Measurements from ENCODE around the gene TNP1.

Gene TNP1

GRCh38 chr2:216887138-216887537, 27.3 kb upstream of the TNP1 start:
- Histone ChIP-seq H3K4me3 (ENCODE audit: low read depth, low read length) (no peak overlapping the region), H3K36me3 (ENCODE audit: control insufficient read depth in 2 of 2, insufficient read depth in 1 of 2, low read length in 2 of 2) (no peaks in the 10 kb centered on the region), H3K9me3 (ENCODE audit: control insufficient read depth, insufficient read depth, low read depth, low read length) (no peaks in the 10 kb centered on the region), H3K4me1 (ENCODE audit: control insufficient read depth, insufficient read depth, low read length) (no peaks in the 10 kb centered on the region), H3K27ac (ENCODE audit: extremely low read depth, low read depth, low read length) (no peak overlapping the region)
- TF ChIP-seq ZFP41 (tag by site-specific recombination; IDR thresholded peaks at IDR 0.05; ENCODE audit: borderline replicate concordance): no peak
- TF ChIP-seq, protein P1, sequence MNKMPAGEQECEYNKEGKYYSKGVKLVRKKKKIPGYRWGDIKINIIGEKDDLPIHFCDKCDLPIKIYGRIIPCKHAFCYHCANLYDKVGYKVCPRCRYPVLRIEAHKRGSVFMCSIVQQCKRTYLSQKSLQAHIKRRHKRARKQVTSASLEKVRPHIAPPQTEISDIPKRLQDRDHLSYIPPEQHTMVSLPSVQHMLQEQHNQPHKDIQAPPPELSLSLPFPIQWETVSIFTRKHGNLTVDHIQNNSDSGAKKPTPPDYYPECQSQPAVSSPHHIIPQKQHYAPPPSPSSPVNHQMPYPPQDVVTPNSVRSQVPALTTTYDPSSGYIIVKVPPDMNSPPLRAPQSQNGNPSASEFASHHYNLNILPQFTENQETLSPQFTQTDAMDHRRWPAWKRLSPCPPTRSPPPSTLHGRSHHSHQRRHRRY (tag by site-specific recombination; IDR thresholded peaks at IDR 0.05): no peak
- TF ChIP-seq ZNF404 (tag by site-specific recombination; IDR thresholded peaks at IDR 0.05): no peak
- TF ChIP-seq ZEB2 (tag by site-specific recombination; IDR thresholded peaks at IDR 0.05): no peak
- no peak for TF ChIP-seq ZNF624 (tag by site-specific recombination; IDR thresholded peaks at IDR 0.05)
- TF ChIP-seq ZNF654 (tag by site-specific recombination; IDR thresholded peaks at IDR 0.05; ENCODE audit: low read depth): no peak
- TF ChIP-seq ZSCAN18 (tag by site-specific recombination; IDR thresholded peaks at IDR 0.05): no peak
- no peak for TF ChIP-seq ZBTB6 (tag by site-specific recombination; IDR thresholded peaks at IDR 0.05)
- TF ChIP-seq, protein P2, sequence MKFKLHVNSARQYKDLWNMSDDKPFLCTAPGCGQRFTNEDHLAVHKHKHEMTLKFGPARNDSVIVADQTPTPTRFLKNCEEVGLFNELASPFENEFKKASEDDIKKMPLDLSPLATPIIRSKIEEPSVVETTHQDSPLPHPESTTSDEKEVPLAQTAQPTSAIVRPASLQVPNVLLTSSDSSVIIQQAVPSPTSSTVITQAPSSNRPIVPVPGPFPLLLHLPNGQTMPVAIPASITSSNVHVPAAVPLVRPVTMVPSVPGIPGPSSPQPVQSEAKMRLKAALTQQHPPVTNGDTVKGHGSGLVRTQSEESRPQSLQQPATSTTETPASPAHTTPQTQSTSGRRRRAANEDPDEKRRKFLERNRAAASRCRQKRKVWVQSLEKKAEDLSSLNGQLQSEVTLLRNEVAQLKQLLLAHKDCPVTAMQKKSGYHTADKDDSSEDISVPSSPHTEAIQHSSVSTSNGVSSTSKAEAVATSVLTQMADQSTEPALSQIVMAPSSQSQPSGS (tag by site-specific recombination; IDR thresholded peaks at IDR 0.05; ENCODE audit: low read depth): no peak
- no peak for TF ChIP-seq ZNF174 (tag by site-specific recombination; IDR thresholded peaks at IDR 0.05)
- TF ChIP-seq ZNF777 (tag by site-specific recombination; IDR thresholded peaks at IDR 0.05; ENCODE audit: borderline replicate concordance): no peak
- no peak for TF ChIP-seq ZNF664 (tag by site-specific recombination; IDR thresholded peaks at IDR 0.05)
- ChIA-PET CTCF (no interaction called here), POLR2A (no interaction called here)

GRCh38 chr2:216885117-216885553, 25.3 kb upstream of the TNP1 start:
- Histone ChIP-seq H3K4me1 (ENCODE audit: control insufficient read depth, insufficient read depth, low read length) (no peaks in the 10 kb centered on the region), H3K4me3 (ENCODE audit: low read depth, low read length) (no peak overlapping the region), H3K36me3 (ENCODE audit: control insufficient read depth in 2 of 2, insufficient read depth in 1 of 2, low read length in 2 of 2) (no peaks in the 10 kb centered on the region), H3K27ac (ENCODE audit: extremely low read depth, low read depth, low read length) (no peak overlapping the region), H3K9me3 (ENCODE audit: control insufficient read depth, insufficient read depth, low read depth, low read length) (no peaks in the 10 kb centered on the region)
- ChIA-PET CTCF (no interaction called here), POLR2A (interaction anchor here (0.5 kb wide), 1 partner anchor 195 kb away, joined by 3 read pairs; no protein-coding TSS in a partner anchor)
- TF ChIP-seq SCRT2 (tag by site-specific recombination; IDR thresholded peaks at IDR 0.05): no peak
- TF ChIP-seq GLIS2 (tag by site-specific recombination; IDR thresholded peaks at IDR 0.05): no peak
- no peak for TF ChIP-seq ZNF785 (tag by site-specific recombination; IDR thresholded peaks at IDR 0.05)
- no peak for TF ChIP-seq ZNF664 (tag by site-specific recombination; IDR thresholded peaks at IDR 0.05)
- no peak for TF ChIP-seq EGR2 (tag by site-specific recombination; IDR thresholded peaks at IDR 0.05; ENCODE audit: low read depth)

DNA sequence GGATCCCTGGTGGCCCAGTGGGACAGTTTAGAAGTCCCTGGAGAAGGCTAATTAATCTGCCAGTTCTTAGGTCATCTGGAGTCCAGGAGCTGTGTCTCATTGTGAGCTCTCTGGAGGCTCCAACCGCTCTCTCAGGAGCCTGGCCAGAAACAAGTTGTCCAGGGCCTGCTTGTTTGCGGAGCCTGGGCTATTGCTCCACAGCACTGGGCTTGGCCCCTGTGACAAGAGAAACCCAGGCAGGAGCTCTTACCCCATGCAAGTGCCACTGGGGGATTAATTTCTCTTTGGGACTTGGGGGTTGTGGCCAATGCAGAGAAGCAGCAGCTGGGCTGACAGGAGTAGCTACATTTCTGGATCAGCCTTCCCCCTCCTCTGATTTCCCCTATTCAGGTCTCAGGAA, 24.5 kb upstream of the TNP1 start:
- no peaks in the 10 kb centered on the region for H3K36me3 ChIP-seq (ENCODE audit: control insufficient read depth in 2 of 2, insufficient read depth in 1 of 2, low read length in 2 of 2)
- CTCF ChIA-PET: no interaction called here
- POLR2A ChIA-PET: interaction anchor here (0.6 kb wide), 1 partner anchor 1991 kb away, joined by 3 read pairs; no protein-coding TSS in a partner anchor
- no peaks in the 10 kb centered on the region for H3K4me1 ChIP-seq (ENCODE audit: control insufficient read depth, insufficient read depth, low read length)
- TF ChIP-seq ZNF2 (tag by site-specific recombination; IDR thresholded peaks at IDR 0.05) (no peak), ZNF513 (tag by site-specific recombination; IDR thresholded peaks at IDR 0.05) (no peak), ZNF211 (tag by site-specific recombination; IDR thresholded peaks at IDR 0.05; ENCODE audit: low read depth) (no peak)
- no peak overlapping the region for H3K27ac ChIP-seq (ENCODE audit: extremely low read depth, low read depth, low read length)
- H3K9me3 ChIP-seq (ENCODE audit: control insufficient read depth, insufficient read depth, low read depth, low read length): no peaks in the 10 kb centered on the region
- no peak overlapping the region for H3K4me3 ChIP-seq (ENCODE audit: low read depth, low read length)

All from HEK293 (cell line).